SIG-M5 treated with dmso at 0.1 percent for 504 hours (cell line): ENCODE results near the gene PDCD10.

Experiments used
- DNase-seq: peaks from one replicate; lab custom pipeline; 2025; ENCODE audit not compliant: unreplicated experiment; lab: John Stamatoyannopoulos, UW

PDCD10 gene

DNA sequence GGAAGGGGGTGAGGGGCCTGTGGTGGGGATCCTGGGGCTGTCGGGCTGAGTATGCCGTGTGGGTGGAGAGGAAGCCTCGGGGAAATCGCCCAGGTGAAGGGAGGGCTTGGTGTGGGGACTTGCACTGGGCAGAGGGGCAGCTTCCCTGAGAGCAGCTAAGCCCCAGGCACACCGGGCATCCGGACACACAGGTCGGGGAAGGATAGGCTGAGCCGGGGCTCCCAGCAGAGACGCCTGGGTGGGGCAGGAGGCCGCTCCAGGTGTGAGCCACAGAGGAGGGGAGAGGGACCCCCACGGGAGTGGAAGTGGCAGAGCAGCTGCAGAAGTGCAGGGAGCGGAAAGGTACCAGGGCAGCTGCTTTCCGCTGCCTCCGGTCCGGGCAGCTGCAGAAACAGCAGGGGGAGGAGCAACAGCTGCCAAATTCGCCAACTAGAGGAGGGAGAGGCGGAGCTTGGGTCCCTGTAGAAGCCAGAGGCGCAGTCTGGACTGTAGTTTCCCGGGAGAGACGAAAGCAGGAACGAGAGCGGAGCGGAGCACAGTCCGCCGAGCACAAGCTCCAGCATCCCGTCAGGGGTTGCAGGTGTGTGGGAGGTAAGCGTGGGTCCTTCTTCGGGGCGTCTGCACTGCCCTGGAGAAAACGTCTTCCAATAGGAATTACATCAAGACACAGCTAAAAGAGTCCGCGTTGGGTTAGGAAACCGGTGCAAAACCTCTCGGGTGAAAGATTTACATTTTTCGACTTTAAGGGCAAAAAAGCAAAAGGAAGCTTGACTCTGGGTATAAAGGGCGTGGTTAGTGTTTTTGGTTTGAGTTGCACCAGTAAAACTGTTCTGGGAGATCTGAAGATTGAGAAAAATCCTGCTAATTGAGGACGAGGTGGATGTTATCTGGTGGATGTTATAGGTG, 794 bp upstream of the PDCD10 start, which contains the start of gene SERPINI1:
Gene SERPINI1 (plus strand): TSS at position 489 of the 906 bp plus-strand sequence. CDS start 53,408 bp downstream, outside the sequence.
- peak; percentile 96 for DNase-seq

DNA sequence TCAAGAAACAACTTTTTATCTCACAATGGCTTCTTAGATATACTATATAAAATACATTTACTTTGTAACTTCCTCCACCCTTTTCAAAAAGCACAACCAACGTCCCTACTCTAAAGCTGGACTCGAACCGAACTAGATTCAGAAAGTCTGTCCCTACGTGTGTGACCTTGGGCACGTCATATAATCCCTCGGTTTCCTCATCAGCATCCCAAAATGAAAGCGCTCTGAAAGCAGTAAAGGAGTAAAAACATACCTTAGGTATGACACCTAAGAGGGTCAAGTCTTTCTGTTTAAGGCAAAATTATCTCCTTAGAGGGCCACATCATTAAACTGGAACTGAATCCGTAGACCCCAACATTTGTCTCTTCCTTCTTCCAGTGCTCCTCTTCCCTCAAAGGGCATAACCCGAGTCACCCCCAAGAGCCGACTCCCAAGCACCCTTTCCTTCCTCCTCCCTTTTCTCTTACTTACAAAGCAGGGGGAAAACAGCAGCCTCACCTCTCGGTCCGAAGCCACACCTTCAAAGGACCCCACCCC, 663 bp downstream of the PDCD10 start:
- DNase-seq: peak; percentile 61

DNA sequence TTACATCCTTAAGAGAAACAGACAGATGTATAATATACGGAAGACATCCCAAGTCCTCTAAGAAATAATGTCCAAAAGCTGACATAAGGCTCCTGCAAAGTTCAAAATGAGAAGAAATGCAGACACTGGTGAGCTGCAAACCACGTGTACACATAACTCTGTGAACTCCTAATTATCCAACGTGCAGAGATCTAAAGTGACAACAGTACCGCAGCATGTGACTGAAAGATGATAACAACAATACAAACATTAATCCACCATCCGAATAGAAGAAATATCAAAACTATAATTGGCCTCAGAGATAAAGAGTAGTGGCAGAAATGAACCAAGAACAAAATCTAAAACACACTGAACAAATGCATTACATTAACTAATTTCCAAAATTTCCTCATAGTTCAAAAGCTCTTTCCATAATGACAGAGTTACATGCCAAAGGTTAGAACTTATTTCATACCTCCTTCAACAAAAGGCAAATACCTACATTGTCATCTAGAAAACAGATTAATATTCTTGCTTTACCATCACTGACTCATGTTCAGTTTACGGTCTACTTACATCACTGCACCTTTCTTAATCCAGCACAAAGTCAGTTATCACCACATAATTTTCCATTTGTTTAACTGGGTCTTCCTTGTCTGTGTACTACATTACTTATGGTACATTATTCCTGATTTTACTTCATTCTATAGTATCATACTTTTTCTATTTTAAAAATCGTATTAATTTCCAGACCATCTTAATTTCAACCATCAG, 2.2 kb downstream of the PDCD10 start:
- DNase-seq: no peak

DNA sequence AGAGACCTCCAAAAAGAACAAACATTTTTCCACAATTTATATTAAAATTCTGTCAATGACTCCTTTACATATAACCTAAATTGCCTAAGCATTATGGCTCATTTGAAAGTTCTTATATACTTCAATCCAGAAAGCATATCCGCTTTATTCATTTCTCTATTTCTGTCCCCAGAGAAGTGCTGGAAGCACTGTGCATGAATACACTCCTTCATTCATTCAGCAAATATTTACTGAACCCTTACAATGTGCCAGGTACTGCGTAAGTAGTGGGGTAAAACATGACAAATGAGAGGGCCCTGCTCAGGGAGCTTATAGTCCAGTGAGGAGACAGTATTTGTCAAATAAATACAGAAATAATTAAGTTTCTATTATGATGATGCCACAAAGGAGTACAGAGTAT, 3.3 kb downstream of the PDCD10 start:
- DNase-seq: no peak

DNA sequence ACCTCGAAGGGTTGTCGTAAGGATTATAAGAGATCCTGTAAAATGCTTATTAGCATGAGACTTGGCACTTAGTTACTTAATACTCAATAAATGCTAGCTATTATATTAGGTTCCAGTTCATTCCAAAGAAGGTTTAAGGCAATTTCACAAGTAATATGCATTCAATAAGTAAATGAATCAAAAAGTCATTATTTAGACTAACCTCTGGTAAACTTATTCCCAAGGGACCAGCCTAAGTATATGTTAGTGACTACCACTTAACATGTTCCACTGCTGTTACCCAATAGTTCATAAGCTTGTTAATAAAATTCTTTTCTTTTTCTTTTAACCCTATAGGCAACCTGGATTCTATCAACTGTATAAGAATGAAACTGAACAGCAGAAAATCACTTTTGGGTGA, 5.1 kb downstream of the PDCD10 start:
- no peak for DNase-seq

DNA sequence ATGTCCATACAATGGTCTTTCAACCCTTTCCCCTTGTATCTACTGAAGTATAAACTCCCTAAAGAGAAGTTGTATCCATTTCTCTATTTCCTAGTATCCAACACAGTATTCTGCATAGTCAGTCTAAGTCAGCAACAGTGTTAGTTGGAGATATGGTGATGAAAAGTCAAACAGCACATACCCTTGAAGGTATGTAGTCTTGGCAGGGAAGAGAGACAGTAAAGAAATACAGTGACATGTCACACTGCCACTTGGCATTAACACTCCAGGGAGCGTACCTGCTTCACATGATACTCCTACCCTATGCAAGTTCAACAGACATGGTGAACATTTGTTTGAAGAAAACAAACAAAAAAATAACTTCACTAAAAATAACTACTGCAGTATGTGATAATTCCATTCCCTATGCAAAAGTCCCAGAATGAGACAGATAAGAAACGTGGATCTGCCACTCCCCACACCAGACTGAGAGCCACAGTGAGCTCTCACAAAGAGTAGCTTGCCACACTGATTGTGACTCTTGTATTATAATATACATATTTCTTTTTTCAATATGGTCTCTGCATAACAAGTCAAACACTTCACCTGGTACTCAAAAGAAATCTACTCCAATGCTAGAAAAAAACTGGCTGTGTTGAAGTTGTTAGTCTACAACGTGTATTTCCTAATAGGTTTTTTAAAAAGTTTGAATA, 5.9 kb downstream of the PDCD10 start:
- DNase-seq: no peak

DNA sequence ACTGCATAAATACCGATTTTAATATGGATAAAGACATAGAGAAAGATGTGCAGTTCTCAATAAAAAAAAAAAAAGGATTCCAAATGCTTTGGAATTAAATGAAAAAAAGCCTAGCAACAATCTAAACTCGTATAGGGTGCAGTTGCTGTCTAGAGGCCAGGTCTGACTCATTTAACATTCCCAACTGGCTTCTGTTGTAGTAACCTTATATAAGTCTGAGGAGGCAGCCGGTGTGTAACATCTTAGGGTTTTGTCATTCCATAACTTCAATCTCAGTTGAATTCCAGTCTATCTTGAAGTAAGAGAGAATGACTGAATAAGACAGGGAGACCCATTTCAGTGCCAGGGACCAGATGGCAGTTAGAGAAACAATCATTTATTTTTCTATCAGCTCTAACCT, 6.5 kb downstream of the PDCD10 start:
- DNase-seq: no peak

DNA sequence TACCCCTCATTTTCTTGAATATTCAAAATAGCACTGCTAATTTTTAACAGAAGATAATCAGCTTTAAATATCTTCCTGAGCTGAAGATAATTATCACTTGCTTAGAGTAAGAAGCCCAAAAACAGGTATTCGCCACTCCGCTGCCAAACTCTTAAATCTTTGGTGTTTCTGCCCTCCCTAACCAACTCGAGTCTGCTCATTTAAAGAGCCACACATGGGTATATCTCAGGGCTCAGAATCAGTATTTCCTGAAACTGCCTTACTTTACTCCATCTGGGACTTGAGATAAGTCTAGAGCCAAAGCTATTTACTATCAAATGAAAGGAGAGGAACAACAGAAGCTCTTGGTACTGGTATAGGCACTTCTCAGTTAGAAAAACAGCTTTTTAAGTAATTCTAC, 10.8 kb downstream of the PDCD10 start:
- DNase-seq: no peak

DNA sequence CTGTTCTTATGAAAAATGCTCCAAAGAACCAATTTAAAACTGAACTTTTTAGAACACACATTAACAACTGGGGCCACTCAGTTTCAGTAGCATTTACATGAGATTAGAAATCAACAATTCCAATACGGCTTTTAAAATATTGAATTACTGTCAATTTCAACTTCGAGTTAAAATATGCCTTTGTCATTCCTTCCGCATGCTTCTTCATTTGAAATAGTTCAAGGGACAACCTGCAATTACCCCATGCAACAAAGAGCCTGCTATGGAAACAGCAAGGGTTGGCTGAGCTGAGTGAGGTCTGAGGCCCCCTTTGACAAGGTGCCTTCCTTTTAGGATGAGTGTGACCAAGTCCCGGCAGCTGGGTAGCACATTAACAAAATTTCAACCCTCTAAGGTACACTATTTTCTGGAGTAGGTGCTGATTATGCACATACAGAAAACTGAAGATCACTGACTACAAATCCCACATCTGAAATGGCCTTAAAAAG, 11.6 kb downstream of the PDCD10 start:
- no peak for DNase-seq

DNA sequence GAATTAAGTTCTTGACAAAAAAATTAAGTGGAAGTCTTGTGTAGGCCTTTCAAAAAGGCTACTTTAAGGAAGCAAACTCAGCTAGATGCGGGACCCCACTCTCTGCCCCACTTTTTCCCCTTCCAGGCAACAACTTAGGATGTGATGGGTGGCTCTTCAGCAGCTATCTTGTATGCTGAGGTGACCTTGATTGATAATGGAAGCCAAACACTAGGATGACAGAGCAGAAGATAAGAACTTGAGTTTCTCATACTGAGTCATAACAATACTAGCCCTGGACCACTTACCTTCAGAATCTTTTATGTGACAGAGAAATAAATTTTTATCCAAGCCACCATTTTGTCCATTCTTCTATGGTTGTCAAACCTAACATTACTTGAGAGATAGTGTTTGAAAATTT, 16.1 kb downstream of the PDCD10 start:
- no peak for DNase-seq

DNA sequence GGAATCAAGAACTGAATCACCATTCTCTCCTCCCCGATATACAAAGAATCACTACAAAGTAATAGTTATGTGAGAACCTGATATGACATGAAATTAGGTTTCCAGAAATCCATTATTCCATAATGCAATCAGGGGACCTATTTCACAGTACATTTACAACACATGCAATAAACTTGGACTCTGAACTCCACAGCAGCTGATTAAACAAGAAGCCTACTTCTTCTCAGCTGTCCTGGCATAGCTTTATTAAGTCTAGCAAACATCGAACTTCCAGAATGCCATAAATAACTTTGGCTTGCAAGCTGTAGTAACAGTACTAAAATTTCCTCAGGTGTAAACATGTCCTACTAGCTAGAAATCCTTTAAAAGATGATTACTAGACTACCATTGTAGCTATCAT, 17.8 kb downstream of the PDCD10 start:
- DNase-seq: no peak

DNA sequence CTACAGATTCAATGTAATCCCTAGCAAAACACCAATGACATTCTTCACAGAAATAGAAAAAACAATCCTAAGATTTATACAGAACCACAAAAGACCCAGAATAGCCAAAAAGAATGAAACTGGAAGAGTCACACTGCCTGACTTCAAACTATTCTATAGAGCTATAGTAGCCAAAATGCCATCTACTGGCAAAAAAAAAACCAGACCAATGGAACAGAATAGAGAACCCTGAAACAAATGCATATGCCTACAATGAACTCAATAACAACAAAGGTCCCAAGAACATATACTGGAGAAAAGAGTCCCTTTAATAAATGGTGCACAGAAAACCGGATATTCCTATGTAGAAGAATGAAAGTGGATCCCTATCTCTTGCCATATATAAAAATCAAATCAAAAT, 19.8 kb downstream of the PDCD10 start:
- no peak for DNase-seq

DNA sequence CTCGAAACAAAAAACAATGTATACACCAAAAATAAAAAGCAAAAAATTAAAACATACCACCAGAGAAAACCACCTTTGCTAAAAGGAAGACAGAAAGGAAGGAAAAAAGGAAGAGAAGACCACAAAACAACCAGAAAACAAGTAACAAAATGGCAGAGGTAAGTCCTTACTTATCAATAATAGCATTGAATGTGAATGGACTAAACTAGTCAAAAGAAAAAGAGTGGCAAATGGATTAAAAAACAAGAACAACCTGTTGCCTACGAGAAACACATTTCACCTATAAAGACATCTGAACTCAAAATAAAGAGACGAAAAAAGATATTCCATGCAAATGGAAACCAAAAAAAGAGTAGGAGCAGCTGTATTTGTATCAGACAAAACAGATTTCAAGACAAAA, 22.2 kb downstream of the PDCD10 start:
- no peak for DNase-seq

DNA sequence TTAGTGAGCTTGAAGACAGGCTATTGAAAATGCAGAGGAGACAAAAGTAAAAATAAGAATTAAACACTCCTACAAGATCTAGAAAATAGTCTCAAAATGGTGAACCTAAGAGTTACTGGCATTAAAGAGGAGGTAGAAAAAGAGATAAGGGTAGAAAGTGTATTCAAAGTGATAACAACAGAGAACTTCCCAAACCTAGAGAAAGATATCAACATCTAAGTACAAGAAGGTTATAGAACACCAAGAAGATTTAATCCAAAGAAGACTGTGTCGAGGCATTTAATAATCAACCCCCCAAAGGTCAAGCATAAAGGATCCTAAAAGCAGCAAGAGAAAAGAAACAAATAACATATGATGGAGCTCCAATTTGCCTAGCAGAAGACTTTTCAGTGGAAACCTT, 23.3 kb downstream of the PDCD10 start:
- no peak for DNase-seq

DNA sequence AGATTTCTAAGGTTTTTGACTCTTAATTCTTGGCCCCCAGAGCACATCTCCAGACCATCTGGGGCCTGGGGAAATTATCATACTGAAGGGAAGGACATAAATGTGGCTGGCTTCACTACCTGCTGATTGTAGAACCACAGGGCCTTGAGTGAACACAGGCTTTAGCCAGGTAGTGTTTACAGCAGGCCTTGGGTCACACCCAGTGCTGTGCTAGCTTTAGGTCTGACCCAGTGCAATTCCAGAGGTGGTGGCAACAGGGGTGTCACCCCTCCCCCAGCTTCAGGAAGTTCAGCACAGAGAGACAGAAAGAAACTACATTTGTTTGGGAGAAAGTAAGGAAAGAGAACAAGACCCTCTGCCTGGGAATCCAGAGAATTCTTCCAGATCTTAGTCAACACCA, 24.1 kb downstream of the PDCD10 start:
- DNase-seq: no peak

DNA sequence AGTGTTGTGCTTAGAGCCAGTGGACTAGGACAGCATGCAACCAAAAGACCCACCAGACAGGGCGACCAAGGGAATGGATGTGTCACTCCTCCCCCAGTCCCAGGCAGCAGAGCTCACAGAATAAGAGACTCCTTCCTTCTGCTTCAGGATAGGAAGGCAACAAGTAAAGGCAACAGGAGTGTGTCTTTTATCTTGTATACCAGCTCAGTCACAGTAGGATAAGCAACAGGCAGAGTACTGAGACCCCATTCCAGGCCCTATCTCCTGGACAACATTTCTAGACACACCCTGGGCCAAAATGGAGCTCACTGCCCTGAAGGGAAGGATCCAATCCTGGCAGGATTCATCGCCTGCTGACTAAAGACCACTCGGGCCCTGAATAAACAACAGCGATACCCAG, 25.0 kb downstream of the PDCD10 start:
- DNase-seq: no peak

DNA sequence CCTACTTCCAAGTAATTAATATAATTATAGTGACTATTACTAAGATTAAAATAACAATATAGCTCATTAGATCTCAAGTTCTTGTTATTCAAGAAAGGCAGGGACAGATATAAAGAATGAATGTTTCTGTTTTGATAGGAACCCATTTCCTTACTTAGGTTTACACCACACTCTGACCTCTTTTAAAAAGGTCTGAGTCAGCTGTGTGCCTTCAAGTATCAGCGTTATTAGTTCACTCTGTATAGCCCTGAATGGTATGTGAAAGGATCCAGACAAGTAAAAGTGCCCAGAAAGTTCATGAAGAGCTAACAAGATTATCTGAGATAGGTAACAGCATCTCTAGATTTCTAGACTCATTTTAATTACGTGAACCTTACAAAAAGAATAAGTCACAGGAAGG, 28.9 kb downstream of the PDCD10 start:
- DNase-seq: no peak

DNA sequence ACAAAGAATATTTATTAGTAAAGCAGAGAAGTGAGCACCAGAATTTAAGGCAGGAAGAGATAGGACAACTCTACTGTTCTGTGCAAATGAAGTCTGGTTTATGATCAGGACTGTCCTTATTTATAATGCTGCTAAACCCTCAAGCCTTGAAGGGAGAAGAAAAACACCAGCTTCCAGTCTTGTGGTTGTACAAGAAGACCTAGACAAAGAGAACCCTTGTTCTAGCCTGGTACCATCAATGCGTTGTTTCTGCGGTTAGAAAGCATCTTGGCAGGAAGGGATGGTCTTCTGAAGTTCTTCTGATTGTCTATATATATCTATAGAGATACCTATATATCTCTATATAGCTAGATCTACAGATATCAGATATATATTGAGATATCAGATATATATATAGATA, 33.8 kb downstream of the PDCD10 start:
- DNase-seq: no peak

DNA sequence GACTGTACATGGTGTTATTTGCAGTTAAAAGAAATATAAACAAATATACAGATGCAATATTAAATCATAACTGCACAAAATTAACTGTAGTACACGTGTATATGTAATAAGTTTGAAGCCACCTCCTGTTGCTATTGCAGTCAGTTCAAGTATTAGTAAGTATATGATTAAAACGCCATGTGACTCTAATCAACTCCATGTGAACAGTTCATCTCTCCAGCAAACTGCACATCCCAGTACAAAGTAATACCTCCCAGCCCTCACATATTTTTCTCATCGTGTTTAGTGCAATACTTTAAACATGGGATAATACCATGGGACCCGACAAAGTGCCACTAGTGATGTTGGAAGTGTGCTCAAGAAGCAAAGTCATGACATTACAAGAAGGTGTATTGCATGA, 34.6 kb downstream of the PDCD10 start:
- DNase-seq: no peak

DNA sequence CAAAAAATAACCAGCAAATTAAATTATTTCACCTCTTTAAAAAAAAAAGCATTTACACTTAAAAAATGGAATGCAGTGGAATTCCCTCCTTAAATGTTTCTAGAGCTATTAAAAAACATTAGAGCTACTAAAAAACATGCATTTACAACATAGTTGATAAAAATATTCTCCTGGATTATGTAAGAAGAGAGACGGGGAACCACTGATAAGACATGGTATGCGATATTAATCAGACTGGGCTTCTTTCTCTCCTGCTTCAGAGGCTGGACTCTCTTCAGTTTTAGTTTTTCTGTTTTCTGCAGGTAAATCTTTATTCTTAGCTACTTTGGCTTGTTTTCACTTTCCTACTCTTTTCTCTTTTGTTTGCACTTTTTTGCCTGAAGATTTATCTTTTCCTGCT, 40.6 kb downstream of the PDCD10 start:
- DNase-seq: no peak

DNA sequence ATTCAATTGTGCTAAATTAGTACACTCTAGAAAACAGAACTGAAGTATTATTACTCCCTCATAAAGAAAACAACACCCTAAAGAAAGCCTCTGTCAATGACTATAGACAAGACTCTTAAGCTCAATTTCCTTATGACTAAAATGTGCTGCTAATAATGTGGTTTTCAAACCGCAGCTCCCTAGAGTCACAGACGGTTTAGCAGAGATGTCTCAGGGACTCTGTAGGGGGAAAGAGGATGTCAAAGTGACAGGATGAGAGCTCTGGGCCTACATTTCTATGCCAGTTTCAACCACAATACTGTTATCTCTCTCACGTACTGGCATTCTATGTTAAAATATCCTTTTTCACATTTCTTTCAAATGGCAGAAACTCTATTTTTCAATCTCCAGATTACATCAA, 43.3 kb downstream of the PDCD10 start:
- DNase-seq: peak; percentile 19
